ENCODE results near the gene NCAPG2.
"Not testable (repeated sequence)": the region's sequence is repeated elsewhere in the genome, so short reads cannot be mapped to it uniquely, and the experiment has no call there.

Gene NCAPG2

DNA sequence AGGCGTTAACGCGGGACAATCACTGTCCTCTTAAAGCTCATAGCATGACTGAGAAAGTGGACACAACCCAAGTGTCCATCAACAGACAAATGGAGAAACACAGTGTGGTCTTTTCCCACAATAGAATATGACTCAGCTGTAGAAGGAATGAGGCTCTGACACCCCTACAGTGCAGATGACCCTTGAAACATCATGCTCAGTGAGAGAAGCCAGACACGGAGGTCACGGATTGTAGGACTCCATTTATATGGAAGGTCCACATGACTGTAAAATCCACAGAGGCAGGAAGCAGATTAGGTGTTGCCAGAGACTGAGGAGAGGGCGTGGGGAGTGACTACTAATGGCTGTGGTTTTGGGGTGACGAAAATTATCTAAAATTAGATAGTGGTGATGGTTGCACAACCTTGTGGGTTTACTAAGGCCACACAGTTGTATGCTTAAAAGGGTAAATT is 6.1 kb upstream of the NCAPG2 start:
- DNase-seq (ENCODE audit: low read depth), result peak; percentile 82
- no peak for TF ChIP-seq CTCF (conservative IDR thresholded peaks at IDR 0.05; ENCODE audit: control insufficient read depth, insufficient read depth, low read depth, low read length)
- no peak overlapping the region for H3K4me3 ChIP-seq (ENCODE audit: control insufficient read depth, low read depth, low read length)

- peak; percentile 47 for DNase-seq (ENCODE audit: low read depth)
Measured at GRCh38 chr7:158707610-158708009, 3.0 kb upstream of the NCAPG2 start.

GRCh38 chr7:158706710-158707590 is 2.3 kb upstream of the NCAPG2 start:
- no peak for TF ChIP-seq CTCF (conservative IDR thresholded peaks at IDR 0.05; ENCODE audit: control insufficient read depth, insufficient read depth, low read depth, low read length)
- DNase-seq (ENCODE audit: low read depth), result no peak
- no peak overlapping the region for H3K4me3 ChIP-seq (ENCODE audit: control insufficient read depth, low read depth, low read length)

More at GRCh38 chr7:158707610-158708009, 3.0 kb upstream of the NCAPG2 start:
- no peak for TF ChIP-seq CTCF (conservative IDR thresholded peaks at IDR 0.05; ENCODE audit: control insufficient read depth, insufficient read depth, low read depth, low read length)
- H3K4me3 ChIP-seq (ENCODE audit: control insufficient read depth, low read depth, low read length), result no peak overlapping the region

GRCh38 chr7:158706273-158706704 is 1.7 kb upstream of the NCAPG2 start:
- no peak overlapping the region for H3K4me3 ChIP-seq (ENCODE audit: control insufficient read depth, low read depth, low read length)
- DNase-seq (ENCODE audit: low read depth), result peak; percentile 24
- TF ChIP-seq CTCF (conservative IDR thresholded peaks at IDR 0.05; ENCODE audit: control insufficient read depth, insufficient read depth, low read depth, low read length), result no peak

- DNase-seq (ENCODE audit: low read depth), result peak; percentile 16
- peak overlapping the region; percentile 64 for H3K4me3 ChIP-seq (ENCODE audit: control insufficient read depth, low read depth, low read length)
- no peak for TF ChIP-seq CTCF (conservative IDR thresholded peaks at IDR 0.05; ENCODE audit: control insufficient read depth, insufficient read depth, low read depth, low read length)
Measured at GRCh38 chr7:158705234-158705850, 738 bp upstream of the NCAPG2 start.

DNA sequence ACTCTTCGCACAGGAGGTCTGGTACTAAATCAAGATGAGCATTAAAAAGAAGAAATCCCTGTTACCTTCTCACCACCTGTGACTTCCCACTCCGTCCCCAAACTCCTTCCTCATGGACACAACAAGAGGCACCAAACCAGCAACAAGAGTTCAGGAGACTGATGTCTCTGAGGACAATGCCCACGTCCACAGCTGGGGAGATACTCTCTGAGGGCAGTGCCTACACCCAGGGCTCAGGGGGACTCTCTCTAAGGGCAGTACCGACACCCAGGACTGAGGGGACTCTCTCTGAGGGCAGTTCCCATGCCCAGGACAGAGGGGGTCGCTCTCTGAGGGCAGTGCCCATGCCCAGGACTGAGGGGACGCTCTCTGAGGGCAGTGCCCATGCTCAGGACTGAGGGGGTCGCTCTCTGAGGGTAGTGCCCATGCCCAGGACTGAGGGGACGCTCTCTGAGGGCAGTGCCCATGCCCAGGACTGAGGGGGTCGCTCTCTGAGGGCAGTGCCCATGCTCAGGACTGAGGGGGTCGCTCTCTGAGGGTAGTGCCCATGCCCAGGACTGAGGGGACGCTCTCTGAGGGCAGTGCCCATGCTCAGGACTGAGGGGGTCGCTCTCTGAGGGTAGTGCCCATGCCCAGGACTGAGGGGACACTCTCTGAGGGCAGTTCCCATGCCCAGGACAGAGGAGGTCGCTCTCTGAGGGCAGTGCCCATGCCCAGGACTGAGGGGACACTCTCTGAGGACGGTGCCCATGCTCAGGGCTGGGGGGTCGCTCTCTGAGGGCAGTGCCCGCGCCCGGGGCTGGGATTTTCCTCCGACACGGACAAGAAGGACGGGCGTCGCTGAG is 703 bp downstream of the NCAPG2 start:
- DNase-seq (ENCODE audit: low read depth), result not testable (repeated sequence)
- H3K4me3 ChIP-seq (ENCODE audit: control insufficient read depth, low read depth, low read length), result peak overlapping the region; percentile 91
